ENCODE results near the gene TRMT1L. TPM values are rescaled to one million over a fixed set of nuclear protein-coding genes. Genes with fewer than 3 reads are reported as not detected.

The TRMT1L gene
- total and polyA plus RNA-seq, 8 donors = 2.9 to 11.1 (median 6.5) TPM

DNA sequence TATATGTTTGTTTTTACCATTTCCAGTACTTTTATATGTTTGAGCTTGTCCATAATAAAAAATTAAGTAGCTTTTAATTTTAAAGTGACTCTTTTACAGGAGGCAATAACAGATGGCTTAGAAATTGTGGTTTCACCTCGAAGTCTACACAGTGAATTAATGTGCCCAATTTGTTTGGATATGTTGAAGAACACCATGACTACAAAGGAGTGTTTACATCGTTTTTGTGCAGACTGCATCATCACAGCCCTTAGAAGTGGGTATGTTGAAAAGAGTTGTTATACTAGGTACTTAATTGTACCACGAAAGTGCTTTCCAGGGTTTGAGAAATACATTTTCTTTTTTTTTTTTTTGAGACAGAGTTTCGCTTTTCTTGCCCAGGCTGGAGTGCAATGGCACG is 65.3 kb downstream of the TRMT1L start:
- TF ChIP-seq, protein P1, sequence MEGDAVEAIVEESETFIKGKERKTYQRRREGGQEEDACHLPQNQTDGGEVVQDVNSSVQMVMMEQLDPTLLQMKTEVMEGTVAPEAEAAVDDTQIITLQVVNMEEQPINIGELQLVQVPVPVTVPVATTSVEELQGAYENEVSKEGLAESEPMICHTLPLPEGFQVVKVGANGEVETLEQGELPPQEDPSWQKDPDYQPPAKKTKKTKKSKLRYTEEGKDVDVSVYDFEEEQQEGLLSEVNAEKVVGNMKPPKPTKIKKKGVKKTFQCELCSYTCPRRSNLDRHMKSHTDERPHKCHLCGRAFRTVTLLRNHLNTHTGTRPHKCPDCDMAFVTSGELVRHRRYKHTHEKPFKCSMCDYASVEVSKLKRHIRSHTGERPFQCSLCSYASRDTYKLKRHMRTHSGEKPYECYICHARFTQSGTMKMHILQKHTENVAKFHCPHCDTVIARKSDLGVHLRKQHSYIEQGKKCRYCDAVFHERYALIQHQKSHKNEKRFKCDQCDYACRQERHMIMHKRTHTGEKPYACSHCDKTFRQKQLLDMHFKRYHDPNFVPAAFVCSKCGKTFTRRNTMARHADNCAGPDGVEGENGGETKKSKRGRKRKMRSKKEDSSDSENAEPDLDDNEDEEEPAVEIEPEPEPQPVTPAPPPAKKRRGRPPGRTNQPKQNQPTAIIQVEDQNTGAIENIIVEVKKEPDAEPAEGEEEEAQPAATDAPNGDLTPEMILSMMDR (IDR thresholded peaks at IDR 0.05) = no peak
- no peak for DNase-seq
- Histone ChIP-seq H3K27me3 (no peaks in the 10 kb centered on the region), H3K4me3 (no peak overlapping the region), H3K36me3 (peaks cover 0 to 8% (median 7%) of the 10 kb centered on the region in 3 donors), H3K4me1 (no peaks in the 10 kb centered on the region), H3K9me3 (no peaks in the 10 kb centered on the region), H3K27ac (no peak overlapping the region)
- peak in 2 of 4 donors; percentile 73 to 81 for ATAC-seq
- FAIRE-seq = no peak
- WGBS, 2 donors = 79 to 87% methylated on average over 5 of the region's 5 CpGs
- intact Hi-C loops (cut with DNase I) = no loop called here

DNA sequence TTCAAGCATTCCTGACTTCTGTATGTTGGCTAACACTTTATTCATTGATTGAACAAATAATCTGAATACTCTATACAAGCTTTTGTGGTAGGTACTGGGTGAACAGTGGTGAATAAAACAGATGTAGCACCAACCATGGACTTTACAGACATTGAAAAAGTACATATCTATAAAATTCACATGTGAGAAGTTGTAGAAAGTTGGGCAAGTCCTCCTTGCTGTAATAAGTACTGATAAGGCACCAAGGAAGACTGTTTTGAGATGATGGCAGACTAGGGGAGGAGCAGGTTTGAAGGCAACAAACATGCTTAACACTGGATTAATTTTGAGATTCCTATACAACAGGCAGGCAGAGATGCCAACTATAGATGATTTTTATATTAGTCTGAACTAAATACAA is 69.0 kb downstream of the TRMT1L start:
- TF ChIP-seq, protein P1 (IDR thresholded peaks at IDR 0.05) = no peak
- intact Hi-C loops (cut with DNase I) = no loop called here
- Histone ChIP-seq H3K4me3 (no peak overlapping the region), H3K36me3 (peaks cover 0 to 7% (median 0%) of the 10 kb centered on the region in 3 donors), H3K27ac (no peak overlapping the region), H3K9me3 (no peaks in the 10 kb centered on the region), H3K27me3 (no peaks in the 10 kb centered on the region), H3K4me1 (no peaks in the 10 kb centered on the region)
- FAIRE-seq (no peak), ATAC-seq (no peak), DNase-seq (no peak)

DNA sequence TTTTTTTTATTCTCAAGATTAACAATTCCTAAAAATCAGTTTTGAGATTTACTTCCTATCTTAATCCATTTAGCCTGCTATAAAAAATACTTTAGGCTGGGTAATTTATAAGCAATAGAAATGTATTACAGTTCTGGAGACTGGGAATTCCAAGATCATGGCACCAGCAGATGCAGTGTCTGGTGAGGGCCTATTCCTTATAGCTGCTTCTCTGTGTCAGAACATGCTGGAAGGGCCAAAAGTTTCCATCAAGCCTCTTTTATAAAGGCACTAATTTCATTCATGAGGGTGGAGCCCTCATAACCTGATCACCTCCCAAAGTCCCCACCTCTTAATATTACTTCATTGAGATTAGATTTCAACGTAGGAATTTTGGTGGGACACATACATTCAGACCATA is 69.7 kb downstream of the TRMT1L start:
- H3K4me1 ChIP-seq = no peaks in the 10 kb centered on the region
- peaks cover 0 to 2% (median 0%) of the 10 kb centered on the region in 3 donors for H3K36me3 ChIP-seq
- intact Hi-C loops (cut with DNase I) = no loop called here
- 94 to 97% methylated on average over 1 of the region's 1 CpG for whole genome bisulfite sequencing, 2 donors
- no peaks in the 10 kb centered on the region for H3K9me3 ChIP-seq
- TF ChIP-seq, protein P1 (IDR thresholded peaks at IDR 0.05) = no peak
- H3K4me3 ChIP-seq = no peak overlapping the region
- no peak for FAIRE-seq
- no peak for ATAC-seq
- no peak for DNase-seq
- no peak overlapping the region for H3K27ac ChIP-seq
- H3K27me3 ChIP-seq = no peaks in the 10 kb centered on the region

DNA sequence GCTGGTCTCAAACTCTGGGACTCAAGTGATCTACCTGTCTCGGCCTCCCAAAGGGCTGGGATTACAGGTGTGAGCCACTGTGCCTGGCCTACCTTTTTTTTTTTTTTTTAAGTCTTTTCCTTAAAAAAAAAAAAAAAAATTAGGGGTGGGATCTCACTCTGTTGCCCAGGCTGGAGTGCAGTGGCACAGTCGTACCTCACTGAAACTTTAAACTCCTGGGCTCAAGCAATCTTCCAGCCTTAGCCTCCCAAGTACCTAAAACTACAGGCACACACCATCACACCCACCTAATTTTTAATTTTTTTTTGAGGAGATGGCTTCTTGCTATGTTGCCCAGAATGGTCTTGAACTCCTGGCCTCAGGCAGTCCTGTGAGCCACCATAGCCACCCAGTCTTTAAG is 72.9 kb downstream of the TRMT1L start:
- ATAC-seq (no peak), DNase-seq (no peak), FAIRE-seq (no peak)
- no peak overlapping the region for H3K27ac ChIP-seq
- TF ChIP-seq, protein P1 (IDR thresholded peaks at IDR 0.05) = no peak
- H3K9me3 ChIP-seq = no peaks in the 10 kb centered on the region
- no peaks in the 10 kb centered on the region for H3K4me1 ChIP-seq
- H3K4me3 ChIP-seq = no peak overlapping the region
- intact Hi-C loops (cut with DNase I) = no loop called here
- no peaks in the 10 kb centered on the region for H3K27me3 ChIP-seq
- WGBS, 2 donors = 98 to 100% methylated on average over 2 of the region's 2 CpGs
- no peaks in the 10 kb centered on the region for H3K36me3 ChIP-seq

GRCh38 chr1:185080422-185080821 is 76.3 kb downstream of the TRMT1L start:
- no peaks in the 10 kb centered on the region for H3K36me3 ChIP-seq
- intact Hi-C loops (cut with DNase I) = no loop called here
- no peak overlapping the region for H3K4me3 ChIP-seq
- TF ChIP-seq, protein P1 (IDR thresholded peaks at IDR 0.05) = no peak
- ATAC-seq (no peak), DNase-seq (no peak), FAIRE-seq (no peak)
- no peaks in the 10 kb centered on the region for H3K4me1 ChIP-seq
- H3K27me3 ChIP-seq = no peaks in the 10 kb centered on the region
- no peaks in the 10 kb centered on the region for H3K9me3 ChIP-seq
- no peak overlapping the region for H3K27ac ChIP-seq

All from pancreas (tissue), 10 donors.